Right renal pelvis (tissue), 4 donors: ENCODE results near the gene FBXL20. TPM values are rescaled to one million over a fixed set of nuclear protein-coding genes. Genes with fewer than 3 reads are reported as not detected.
"Not testable (repeated sequence)": the region's sequence is repeated elsewhere in the genome, so short reads cannot be mapped to it uniquely, and the experiment has no call there.

Experiments
- DNase-seq, 4 donors: peaks; one replicate each; pipeline ENCODE4 v3.0.0-alpha.2; 2013; ENCODE audit warnings: low read depth in 4 of 4, low spot score in 3 of 4, missing footprints in 1 of 4
- polyA plus RNA-seq, 4 donors: library from polyadenylated mRNA; unstranded; fragments of 120-200 nt; gene quantifications; one replicate each; pipeline ENCODE4 v1.2.1, GENCODE V29; 2013; ENCODE audit not compliant: insufficient read length in 4 of 4

FBXL20 gene
- polyA plus RNA-seq, 4 donors, result 12.7 to 14.8 (median 13.7) TPM

DNA sequence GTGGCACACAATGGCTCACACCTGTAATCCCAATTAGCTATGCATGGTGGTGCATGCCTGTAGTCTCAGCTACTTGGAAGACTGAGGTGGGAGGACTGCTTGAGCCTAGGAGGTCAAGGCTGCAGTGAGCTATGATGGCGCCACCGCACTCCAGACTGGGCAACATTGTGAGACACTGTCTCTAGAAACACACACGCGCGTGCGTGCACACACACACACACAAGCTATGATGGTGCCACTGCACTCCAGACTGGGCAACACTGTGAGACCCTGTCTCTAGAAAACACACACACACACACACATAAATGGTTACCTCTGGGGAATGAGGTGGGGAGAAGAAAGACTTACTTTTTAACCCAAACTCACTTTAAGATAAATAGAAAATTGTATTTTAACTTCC, 16.4 kb downstream of the FBXL20 start:
- DNase-seq, result no peak

- no peak for DNase-seq
Measured at GRCh38 chr17:39380144-39380543, 21.3 kb downstream of the FBXL20 start.

DNA sequence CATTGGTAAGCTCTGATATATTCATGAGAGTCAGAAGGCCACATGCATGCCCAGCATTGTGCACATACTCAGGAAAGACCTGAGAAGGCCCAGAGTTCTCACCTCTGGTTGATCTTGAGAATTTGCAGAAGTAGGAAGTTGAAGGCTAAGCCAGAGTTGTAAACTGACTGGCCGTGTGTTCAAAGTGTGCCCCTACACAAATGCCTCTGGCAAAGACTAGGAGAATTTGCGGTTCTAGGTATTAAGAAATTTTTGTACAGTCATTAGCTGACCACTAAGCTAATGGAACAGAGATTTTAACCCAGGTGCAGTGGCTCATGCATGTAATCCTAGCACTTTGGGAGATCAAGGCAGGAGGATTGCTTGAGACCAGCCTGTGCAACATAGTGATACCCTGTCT, 25.0 kb downstream of the FBXL20 start:
- DNase-seq, result no peak

DNA sequence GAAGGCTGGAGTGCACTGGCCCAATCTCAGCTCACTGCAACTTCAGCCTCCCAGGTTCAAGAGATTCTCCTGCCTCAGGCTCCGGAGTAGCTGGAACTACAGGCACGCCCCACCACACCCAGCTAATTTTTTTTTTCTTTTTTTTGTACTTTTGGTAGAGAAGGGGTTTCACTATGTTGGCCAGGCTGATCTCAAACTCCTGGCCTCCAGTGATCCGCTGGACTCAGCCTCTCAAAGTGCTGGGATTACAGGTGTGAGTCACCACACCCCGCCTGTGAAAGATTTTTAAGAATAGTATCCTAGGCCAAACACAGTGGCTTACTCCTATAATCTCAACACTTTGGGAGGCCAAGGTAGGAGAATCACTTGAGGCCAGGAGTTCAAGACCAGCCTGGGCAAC, 33.6 kb downstream of the FBXL20 start:
- DNase-seq, result not testable (repeated sequence)

- no peak for DNase-seq
Measured at GRCh38 chr17:39365872-39366271, 35.6 kb downstream of the FBXL20 start.

DNA sequence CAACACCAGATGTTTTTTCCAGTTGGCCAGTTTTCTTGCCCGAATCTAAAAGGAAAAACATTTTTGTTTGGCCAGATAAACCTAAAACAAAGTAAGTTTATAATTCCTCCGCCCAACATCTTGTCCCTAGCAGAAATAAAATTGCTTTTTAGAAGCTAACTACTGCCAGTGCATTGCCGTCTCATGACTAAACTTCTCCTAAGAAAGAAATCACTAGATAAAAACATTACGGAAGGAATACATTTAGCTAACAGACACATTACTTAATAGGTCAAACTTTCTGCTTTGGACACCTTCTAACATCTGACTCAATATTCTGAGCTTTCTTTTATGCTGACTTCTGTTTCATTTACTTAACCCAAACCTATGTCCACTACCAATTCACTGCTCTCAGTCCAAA, 36.2 kb downstream of the FBXL20 start:
- no peak for DNase-seq

GRCh38 chr17:39364236-39365025, 37.0 kb downstream of the FBXL20 start:
- no peak for DNase-seq

- no peak for DNase-seq
Measured at GRCh38 chr17:39361064-39361463, 40.4 kb downstream of the FBXL20 start.

DNA sequence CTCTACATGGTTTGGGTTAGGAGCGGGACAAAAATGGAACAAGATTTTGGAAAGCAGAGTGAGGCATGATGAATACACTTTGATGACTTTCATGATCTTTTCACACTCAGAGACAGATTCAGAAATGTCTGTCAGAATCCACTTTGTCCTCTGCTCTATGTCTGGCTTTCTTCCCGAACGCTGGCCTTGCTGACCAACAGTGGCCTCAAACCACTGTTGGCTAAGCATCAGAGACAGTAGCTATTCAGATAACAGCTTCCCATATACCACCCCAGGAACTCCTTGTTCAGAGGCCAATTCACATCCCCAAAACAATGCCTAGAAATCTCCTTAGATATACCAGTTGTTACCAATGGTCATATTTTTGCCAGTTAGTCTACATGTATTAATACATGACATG, 40.9 kb downstream of the FBXL20 start:
- DNase-seq, result no peak

DNA sequence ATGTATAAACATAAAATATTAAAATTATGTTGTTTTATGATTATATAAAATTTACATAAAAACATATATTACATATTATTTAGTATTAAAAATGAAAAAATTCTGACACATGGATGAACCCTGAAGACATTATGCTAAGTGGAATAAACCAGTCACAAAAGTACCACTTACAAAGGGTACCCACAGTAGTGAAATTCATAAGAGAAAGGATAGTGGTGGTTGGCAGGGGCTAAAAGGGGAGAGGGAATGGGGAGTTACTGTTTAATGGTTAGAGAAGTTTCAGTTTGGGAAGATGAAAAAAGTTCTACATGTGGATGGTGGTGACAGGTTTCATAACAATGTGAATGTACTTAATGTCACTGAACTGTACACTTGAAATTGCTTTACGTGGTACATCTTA, 41.4 kb downstream of the FBXL20 start:
- no peak for DNase-seq

DNA sequence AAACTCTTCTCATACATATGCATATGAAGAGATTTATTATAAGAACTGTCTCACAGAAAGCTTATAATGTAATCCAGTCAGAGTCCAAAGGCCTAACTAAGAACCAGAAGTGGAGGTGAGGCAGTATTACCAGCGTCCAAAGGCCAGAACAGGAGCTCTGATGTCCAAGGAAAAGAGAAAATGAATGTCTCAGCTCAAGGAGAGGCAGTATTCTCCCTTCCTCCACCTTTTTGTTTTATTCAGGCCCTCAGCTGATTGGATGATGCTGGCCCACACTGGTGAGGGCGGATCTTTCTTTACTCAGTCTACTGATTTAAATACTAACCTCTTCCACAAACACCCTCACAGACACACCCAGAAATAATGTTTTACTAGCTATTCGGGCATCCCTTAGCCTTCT, 43.4 kb downstream of the FBXL20 start:
- DNase-seq, result no peak

DNA sequence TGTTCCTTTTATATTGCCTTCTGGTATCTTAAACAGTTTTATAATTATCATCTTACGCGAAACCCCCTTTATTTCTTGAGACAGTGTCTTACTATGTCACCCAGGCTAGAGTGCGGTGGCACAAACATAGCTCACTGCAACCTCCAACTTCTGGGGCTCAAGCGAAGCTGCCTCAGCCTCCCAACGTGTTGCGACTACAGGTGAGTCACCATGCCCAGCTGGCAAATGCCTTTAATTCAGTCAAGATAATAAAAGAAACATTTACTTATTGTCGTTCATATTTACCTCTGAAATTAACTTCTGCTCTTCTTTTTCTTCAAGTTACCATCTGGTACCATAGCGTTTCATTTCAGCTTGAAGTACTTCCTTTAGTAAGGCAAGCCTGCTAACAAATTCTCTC, 43.9 kb downstream of the FBXL20 start:
- no peak for DNase-seq

DNA sequence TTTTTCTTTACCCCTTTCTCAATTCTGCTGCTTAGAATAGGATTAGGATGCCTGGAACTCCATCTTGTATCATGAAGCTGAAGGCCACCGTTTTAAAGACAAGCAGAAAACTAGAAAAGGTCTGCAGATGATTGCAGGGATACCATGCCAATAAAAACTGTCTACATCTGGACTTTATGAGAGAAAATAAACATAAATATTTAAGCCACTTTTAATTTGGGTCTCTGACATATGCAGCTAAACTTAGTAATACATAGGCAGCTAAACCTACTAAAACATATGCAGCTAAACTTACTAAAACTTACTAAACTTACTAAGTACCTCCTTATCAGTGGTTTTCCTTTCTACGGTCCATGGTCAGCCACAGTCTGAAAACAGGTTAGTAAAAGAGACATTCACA, 48.4 kb downstream of the FBXL20 start:
- no peak for DNase-seq

DNA sequence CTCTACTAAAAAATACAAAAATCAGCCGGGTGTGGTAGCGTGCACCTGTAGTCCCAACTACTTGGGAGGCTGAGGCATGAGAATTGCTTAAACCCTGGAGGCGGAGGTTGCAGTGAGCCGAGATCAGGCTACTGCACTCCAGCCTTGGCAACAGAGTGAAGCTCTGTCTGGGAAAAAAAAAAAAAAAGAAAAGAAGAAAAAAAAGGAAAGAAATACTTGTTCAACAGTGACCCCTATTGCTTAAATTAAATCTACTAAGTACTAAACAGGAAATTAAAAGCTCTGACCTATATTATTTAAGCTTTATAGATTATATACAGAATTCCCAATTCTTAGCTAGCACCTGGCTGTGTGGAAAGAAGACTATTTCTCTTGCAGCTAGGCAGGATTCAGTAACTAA, 48.9 kb downstream of the FBXL20 start:
- DNase-seq, result no peak

- no peak for DNase-seq
Measured at GRCh38 chr17:39351508-39351907, 49.9 kb downstream of the FBXL20 start.

DNA sequence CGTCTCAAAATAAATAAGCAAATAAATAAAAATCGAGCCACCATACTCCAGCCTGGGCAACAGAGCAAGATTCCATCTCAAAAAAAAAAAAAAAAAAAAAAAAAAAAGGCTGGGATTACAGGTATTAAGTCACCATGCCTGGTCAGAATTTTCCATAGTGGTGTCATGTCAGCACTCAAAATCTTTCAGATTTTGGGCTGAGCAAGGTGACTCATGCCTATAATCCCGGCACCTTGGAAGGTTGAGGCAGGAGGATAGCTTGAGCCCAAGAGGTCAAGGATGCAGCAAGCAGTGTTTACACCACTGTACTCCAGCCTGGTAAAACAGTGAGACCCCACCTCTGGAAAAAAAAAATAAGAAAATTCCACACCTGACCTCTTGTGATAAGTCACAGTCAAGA, 52.2 kb downstream of the FBXL20 start:
- DNase-seq, result no peak

- not testable (repeated sequence) for DNase-seq
Measured at GRCh38 chr17:39346863-39347262, 54.6 kb downstream of the FBXL20 start.

- DNase-seq, result no peak
Measured at GRCh38 chr17:39341541-39341940, 59.9 kb downstream of the FBXL20 start.

- DNase-seq, result no peak
Measured at GRCh38 chr17:39340731-39341130, 60.7 kb downstream of the FBXL20 start.

GRCh38 chr17:39339272-39339671, 62.2 kb downstream of the FBXL20 start:
- no peak for DNase-seq

GRCh38 chr17:39337649-39338048, 63.8 kb downstream of the FBXL20 start:
- DNase-seq, result not testable (repeated sequence)

DNA sequence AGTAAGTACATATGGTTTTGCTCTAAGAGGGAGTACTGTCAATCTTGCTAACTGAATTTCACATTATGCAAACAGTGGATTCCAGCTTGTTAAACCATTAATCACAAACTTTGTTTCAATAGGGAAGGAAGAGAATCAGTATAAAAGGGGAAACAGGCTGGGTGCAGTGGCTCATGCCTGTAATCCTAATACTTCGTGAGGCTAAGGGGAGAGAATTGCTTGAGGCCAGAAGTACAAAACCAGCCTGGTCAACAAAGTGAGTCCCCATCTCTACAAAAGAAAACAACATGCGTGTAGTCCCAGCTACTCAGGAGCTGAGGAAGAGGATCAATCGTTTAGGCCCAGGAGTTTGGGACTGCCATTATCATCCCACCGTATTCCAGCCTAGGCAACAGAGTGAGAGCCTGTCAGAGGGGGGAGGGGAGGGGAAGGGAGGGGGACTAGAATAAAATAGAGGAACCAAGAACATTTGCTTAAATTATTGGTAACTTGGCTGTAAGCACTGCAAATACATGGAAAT, 65.7 kb downstream of the FBXL20 start:
- no peak for DNase-seq
